T-cell (primary cell): Measurements from ENCODE around the gene IMMP1L. TPM values are rescaled to one million over a fixed set of nuclear protein-coding genes. Genes with fewer than 3 reads are reported as not detected.

Source experiments
- ATAC-seq, 4 experiments: fragments of 200-7000 bp in 3 of 4; fragments of 150-1000 bp in 1 of 4; cut with Tn5 transposase; replicated peaks in 1 of 4; 1 replicate in 3 of 4; 2 replicates in 1 of 4; pipeline ENCODE4 v1.10.0; 2021; ENCODE audit warnings: moderate library complexity in 3 of 4, mild to moderate bottlenecking in 2 of 4, moderate number of reproducible peaks in 1 of 4
- CTCF ChIA-PET, 2 donors: fragments of 300-600 bp; sonication (Branson Sonifier 250); formaldehyde crosslinking; loops; one replicate each; lab custom pipeline; 2022; ENCODE audit warnings: antibody characterized with exemption in 2 of 2; lab: Charles Lee
- POLR2A ChIA-PET, 2 donors: fragments of 300-600 bp; sonication (Branson Sonifier 250); formaldehyde crosslinking; loops; one replicate each; lab custom pipeline; 2022; ENCODE audit warnings: antibody characterized with exemption in 2 of 2; lab: Charles Lee
- DNase-seq, 35 experiments: peaks; one replicate each; pipeline versions ENCODE4 v3.0.0 to v3.0.0-alpha.2; 2013 to 2023
- H3K27ac ChIP-seq: one replicate; pipeline ENCODE4 v1.5.1; 2013; ENCODE audit warnings: low read length
- H3K27me3 ChIP-seq, 2 experiments: replicated peaks in 1 of 2; 1 replicate in 1 of 2; 2 replicates in 1 of 2; pipeline versions ENCODE4 v1.6.1 to v1.7.0; 2013; ENCODE audit warnings: low read length in 1 of 2, mixed read lengths in 1 of 2; ENCODE audit not compliant: control insufficient read depth in 2 of 2, insufficient read depth in 2 of 2; ENCODE audit errors: extremely low read depth in 1 of 2
- H3K36me3 ChIP-seq, 2 donors: 1 replicate in 1 of 2; 2 replicates in 1 of 2; pipeline versions ENCODE4 v1.6.1 to v1.7.0; 2013; ENCODE audit warnings: low read length in 1 of 2; ENCODE audit not compliant: control insufficient read depth in 2 of 2, insufficient read depth in 1 of 2; ENCODE audit errors: extremely low read depth in 1 of 2
- H3K4me1 ChIP-seq, 2 experiments: 1 replicate in 1 of 2; 2 replicates in 1 of 2; pipeline versions ENCODE4 v1.6.1 to v1.7.0; 2013; ENCODE audit warnings: low read length in 2 of 2, mixed read lengths in 1 of 2; ENCODE audit not compliant: insufficient read depth in 2 of 2, control insufficient read depth in 1 of 2; ENCODE audit errors: extremely low read depth in 1 of 2
- H3K4me3 ChIP-seq, 2 donors: 1 replicate in 1 of 2; 2 replicates in 1 of 2; pipeline versions ENCODE4 v1.5.1 to v1.7.0; 2013; ENCODE audit warnings: mild to moderate bottlenecking in 2 of 2, low read length in 1 of 2, moderate library complexity in 1 of 2; ENCODE audit not compliant: control insufficient read depth in 1 of 2; ENCODE audit errors: extremely low read depth in 1 of 2
- H3K9me3 ChIP-seq: 2 replicates; pipeline ENCODE4 v1.7.0; 2013
- H3K27ac Mint-ChIP-seq, 2 donors: one replicate each; pipeline ENCODE4 v1.8.0; 2020 to 2021; ENCODE audit warnings: mild to moderate bottlenecking in 2 of 2, mixed read lengths in 2 of 2
- H3K27me3 Mint-ChIP-seq, 2 donors: one replicate each; pipeline ENCODE4 v1.8.0; 2021 to 2022; ENCODE audit warnings: mixed read lengths in 2 of 2
- H3K36me3 Mint-ChIP-seq: one replicate; pipeline ENCODE4 v1.8.0; 2021; ENCODE audit warnings: mixed read lengths
- H3K4me1 Mint-ChIP-seq, 3 donors: one replicate each; pipeline ENCODE4 v1.8.0; 2020 to 2022; ENCODE audit warnings: mixed read lengths in 3 of 3, mild to moderate bottlenecking in 1 of 3
- H3K4me3 Mint-ChIP-seq, 3 donors: one replicate each; pipeline ENCODE4 v1.8.0; 2020 to 2022; ENCODE audit warnings: mild to moderate bottlenecking in 3 of 3, mixed read lengths in 3 of 3, moderate library complexity in 3 of 3
- H3K9me3 Mint-ChIP-seq, 3 donors: one replicate each; pipeline ENCODE4 v1.8.0; 2020 to 2022; ENCODE audit warnings: mixed read lengths in 3 of 3
- WGBS: methylation state at CpG from one replicate; pipeline ENCODE4 v1.1.5; 2013; ENCODE audit warnings: missing lambda C conversion rate; ENCODE audit not compliant: insufficient coverage; 5-methylcytosine and 5-hydroxymethylcytosine counted together
- total RNA-seq, 35 experiments: library from RNA in 6 of 35; stranded (reverse) in 6 of 35; fragments of 120-200 nt in 1 of 35; gene quantifications; one replicate each; pipeline versions ENCODE4 v1.2.1 to v1.2.4 and lab custom pipeline; 2013 to 2026

The IMMP1L gene
- total RNA-seq, 5 donors from 2014 or later (not counting 1 experiment from before 2014, with no cell fraction given) = 8.2 to 16.3 (median 14.2) TPM

- H3K27ac Mint-ChIP-seq = no peak overlapping the region
- Histone ChIP-seq H3K27me3 (no peaks in the 10 kb centered on the region), H3K4me3 (no peak overlapping the region), H3K36me3 (no peaks in the 10 kb centered on the region), H3K4me1 (no peaks in the 10 kb centered on the region), H3K9me3 (no peaks in the 10 kb centered on the region), H3K27ac (no peak overlapping the region)
- no peaks in the 10 kb centered on the region for H3K27me3 Mint-ChIP-seq
- DNase-seq (no peak), ATAC-seq (no peak)
- H3K4me1 Mint-ChIP-seq = peaks cover 4 to 17% (median 7%) of the 10 kb centered on the region in 3 donors
- H3K36me3 Mint-ChIP-seq = peaks cover 7% of the 10 kb centered on the region
- POLR2A ChIA-PET = no interaction called here
- CTCF ChIA-PET = no interaction called here
- no CpG with 5 or more reads among the region's 3 CpGs for WGBS
- H3K9me3 Mint-ChIP-seq = no peaks in the 10 kb centered on the region
- no peak overlapping the region for H3K4me3 Mint-ChIP-seq
These were observed 28.5 kb downstream of the IMMP1L start for GRCh38 chr11:31480930-31481329.

DNA sequence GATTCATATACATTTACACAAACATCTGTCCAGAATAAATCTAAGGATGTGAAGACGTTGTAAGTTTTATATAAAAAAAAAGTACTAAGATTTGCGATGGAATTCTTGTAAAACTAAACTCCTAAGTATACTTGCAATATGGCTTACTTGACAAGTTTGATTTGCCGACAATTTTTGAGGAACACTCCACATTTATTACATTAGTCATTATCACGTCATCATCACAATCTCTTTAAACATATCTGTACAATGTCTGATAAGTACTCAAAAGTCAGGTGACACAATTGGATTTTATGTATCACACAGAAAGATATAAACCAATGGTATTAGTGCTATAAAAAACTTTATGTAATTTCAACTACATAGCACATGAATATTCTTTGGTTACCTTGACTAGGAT is 30.4 kb downstream of the IMMP1L start:
- ChIA-PET POLR2A (no interaction called here), CTCF (no interaction called here)

DNA sequence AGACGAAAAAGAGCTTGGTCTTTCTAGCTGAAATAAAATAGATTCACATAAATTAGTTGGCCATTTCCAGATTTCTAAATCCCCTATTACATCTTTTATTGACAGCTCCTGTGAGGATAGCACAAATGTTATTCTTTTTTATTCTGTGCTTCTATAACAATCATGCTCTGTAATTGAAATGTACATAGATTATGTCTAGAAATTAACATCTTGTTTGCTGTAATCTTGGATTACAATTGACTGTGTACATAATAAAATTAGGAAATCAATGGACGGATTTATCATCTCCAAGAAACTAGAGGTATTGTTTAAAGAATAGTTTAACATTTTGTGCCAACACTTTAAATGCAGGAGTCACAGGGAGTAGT is 31.2 kb downstream of the IMMP1L start:
- Histone ChIP-seq H3K4me3 (no peak overlapping the region), H3K27ac (no peak overlapping the region), H3K4me1 (no peaks in the 10 kb centered on the region), H3K27me3 (no peaks in the 10 kb centered on the region), H3K9me3 (no peaks in the 10 kb centered on the region), H3K36me3 (no peaks in the 10 kb centered on the region)
- Mint-ChIP-seq H3K36me3 (peaks cover 15% of the 10 kb centered on the region), H3K27me3 (no peaks in the 10 kb centered on the region), H3K4me3 (no peak overlapping the region), H3K4me1 (peaks cover 4 to 17% (median 7%) of the 10 kb centered on the region in 3 donors), H3K27ac (no peak overlapping the region), H3K9me3 (no peaks in the 10 kb centered on the region)
- DNase-seq (no peak), ATAC-seq (no peak)
- CTCF ChIA-PET = interaction anchor here in 1 of 2 donors (0.5 kb wide), 1 partner anchor 759 kb away, joined by 3 read pairs; no protein-coding TSS in a partner anchor
- whole genome bisulfite sequencing = no CpG with 5 or more reads among the region's 2 CpGs
- POLR2A ChIA-PET = no interaction called here

More for the DNA sequence above, 30.4 kb downstream of the IMMP1L start:
- ATAC-seq = no peak
- Histone ChIP-seq H3K27me3 (no peaks in the 10 kb centered on the region), H3K9me3 (no peaks in the 10 kb centered on the region), H3K36me3 (no peaks in the 10 kb centered on the region), H3K4me1 (no peaks in the 10 kb centered on the region), H3K4me3 (no peak overlapping the region), H3K27ac (no peak overlapping the region)
- Mint-ChIP-seq H3K9me3 (no peaks in the 10 kb centered on the region), H3K4me1 (peaks cover 4 to 17% (median 7%) of the 10 kb centered on the region in 3 donors), H3K36me3 (peaks cover 11% of the 10 kb centered on the region), H3K27me3 (no peaks in the 10 kb centered on the region), H3K27ac (no peak overlapping the region), H3K4me3 (no peak overlapping the region)
- WGBS = no CpG with 5 or more reads among the region's 4 CpGs
- no peak for DNase-seq

DNA sequence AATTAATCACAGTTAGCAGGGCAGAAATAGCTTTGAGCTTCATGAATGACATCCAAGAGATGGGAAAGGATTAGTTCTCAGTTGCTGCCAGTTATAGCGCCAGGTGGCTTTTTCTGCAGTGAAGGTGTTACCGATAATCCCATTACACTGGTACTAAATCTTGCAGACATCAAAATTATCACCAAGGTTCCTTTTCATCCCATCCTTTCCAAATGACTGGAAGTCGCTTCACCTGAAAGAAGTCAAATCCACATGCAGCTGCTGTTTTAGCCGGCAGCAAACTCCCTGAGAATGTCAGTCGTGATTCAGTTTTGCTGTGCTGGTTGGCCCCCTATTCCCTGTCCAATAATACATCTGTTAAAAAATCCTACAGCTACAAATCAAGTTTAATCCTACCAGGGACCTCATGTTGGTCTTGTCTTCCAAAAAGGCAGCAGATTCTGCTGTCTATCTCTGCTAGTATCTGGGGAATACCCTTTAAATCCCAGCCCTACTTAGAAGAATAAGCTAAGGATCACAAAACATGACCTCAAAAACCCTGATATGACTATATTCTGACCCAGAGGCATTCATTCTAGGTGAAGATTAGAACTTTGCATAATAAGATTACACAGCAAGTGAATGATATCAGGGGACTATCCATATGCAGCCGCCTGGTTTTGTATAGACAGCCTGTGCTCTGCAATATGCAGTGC is 31.7 kb downstream of the IMMP1L start:
- ChIA-PET POLR2A (interaction anchor here in 1 of 2 donors (0.8 kb wide), 1 partner anchor 10 kb away, joined by 5 read pairs; no protein-coding TSS in a partner anchor), CTCF (interaction anchor here (0.5 to 0.7 kb wide), 2 partner anchors 77 to 759 kb away, joined by 3 read pairs; no protein-coding TSS in a partner anchor)
- ATAC-seq = no peak
- Mint-ChIP-seq H3K36me3 (peaks cover 15% of the 10 kb centered on the region), H3K4me3 (no peak overlapping the region), H3K9me3 (no peaks in the 10 kb centered on the region), H3K27ac (no peak overlapping the region), H3K27me3 (no peaks in the 10 kb centered on the region), H3K4me1 (peaks cover 4 to 17% (median 5%) of the 10 kb centered on the region in 3 donors)
- no peak for DNase-seq
- H3K4me3 ChIP-seq = no peak overlapping the region
- 91% methylated on average over 5 of the region's 6 CpGs for WGBS
- H3K36me3 ChIP-seq = no peaks in the 10 kb centered on the region
- no peaks in the 10 kb centered on the region for H3K9me3 ChIP-seq
- H3K4me1 ChIP-seq = no peaks in the 10 kb centered on the region
- no peaks in the 10 kb centered on the region for H3K27me3 ChIP-seq
- no peak overlapping the region for H3K27ac ChIP-seq

- Mint-ChIP-seq H3K36me3 (peaks cover 31% of the 10 kb centered on the region), H3K27me3 (no peaks in the 10 kb centered on the region), H3K4me1 (peaks cover 0 to 5% (median 1%) of the 10 kb centered on the region in 3 donors), H3K27ac (no peak overlapping the region), H3K4me3 (no peak overlapping the region), H3K9me3 (peaks cover 0 to 3% (median 3%) of the 10 kb centered on the region in 3 donors)
- no peaks in the 10 kb centered on the region for H3K9me3 ChIP-seq
- DNase-seq (no peak), ATAC-seq (no peak)
- H3K36me3 ChIP-seq = no peaks in the 10 kb centered on the region
- H3K27me3 ChIP-seq = no peaks in the 10 kb centered on the region
- ChIA-PET POLR2A (no interaction called here), CTCF (no interaction called here)
- H3K4me1 ChIP-seq = no peaks in the 10 kb centered on the region
- no peak overlapping the region for H3K27ac ChIP-seq
- H3K4me3 ChIP-seq = no peak overlapping the region
These were observed 35.3 kb downstream of the IMMP1L start for GRCh38 chr11:31474083-31474482.

GRCh38 chr11:31464436-31464835 is 45.0 kb downstream of the IMMP1L start:
- no peak overlapping the region for H3K27ac ChIP-seq
- WGBS = 100% methylated on average over 2 of the region's 3 CpGs
- H3K9me3 ChIP-seq = peaks cover 10% of the 10 kb centered on the region
- ChIA-PET POLR2A (no interaction called here), CTCF (no interaction called here)
- Mint-ChIP-seq H3K4me3 (no peak overlapping the region), H3K36me3 (peaks cover 56% of the 10 kb centered on the region), H3K9me3 (peaks cover 11 to 23% (median 13%) of the 10 kb centered on the region in 3 donors), H3K4me1 (peaks cover 1 to 11% (median 6%) of the 10 kb centered on the region in 3 donors), H3K27ac (no peak overlapping the region), H3K27me3 (no peaks in the 10 kb centered on the region)
- ATAC-seq (no peak), DNase-seq (no peak)
- H3K4me3 ChIP-seq = no peak overlapping the region
- H3K36me3 ChIP-seq = no peaks in the 10 kb centered on the region
- no peaks in the 10 kb centered on the region for H3K27me3 ChIP-seq
- no peaks in the 10 kb centered on the region for H3K4me1 ChIP-seq
